Measurements from ENCODE around the gene MCAT. TPM values are rescaled to one million over a fixed set of nuclear protein-coding genes. Genes with fewer than 3 reads are reported as not detected.

Gene MCAT
- total and polyA plus RNA-seq, 2 donors (not counting 1 experiment from before 2014, with no cell fraction given), result 8.4 to 10.1 TPM

DNA sequence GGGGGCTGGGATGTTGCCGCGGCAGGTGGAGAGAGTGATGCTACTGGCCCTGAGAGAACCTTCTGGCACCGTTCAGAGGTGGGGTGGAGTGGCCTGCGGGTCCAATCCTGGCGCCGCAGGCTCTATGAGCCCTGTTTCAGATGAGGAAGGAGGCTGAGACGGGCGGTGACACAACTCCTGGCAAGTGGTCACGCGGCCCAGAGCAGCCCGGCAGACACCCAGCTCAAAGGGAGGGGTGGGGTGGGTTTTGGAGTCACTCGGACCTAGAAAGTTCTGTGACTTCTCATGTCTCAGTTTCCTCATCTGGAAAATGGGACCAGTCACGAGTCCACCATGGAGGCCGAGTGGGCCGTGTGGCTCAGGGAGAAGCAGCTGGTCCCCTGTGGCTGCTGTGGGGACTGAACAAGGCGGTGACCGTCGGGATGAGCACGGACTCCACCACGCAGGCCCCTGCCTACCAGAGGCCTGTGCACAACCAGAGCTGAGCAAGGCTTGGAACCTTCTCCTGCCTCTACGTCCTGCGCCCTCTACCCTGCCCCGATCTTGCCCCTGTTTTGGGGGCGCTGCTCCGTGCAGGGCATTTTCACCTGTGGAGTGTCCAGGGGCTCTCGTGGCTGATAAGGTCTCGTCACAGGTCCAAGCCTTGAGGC, 11.8 kb upstream of the MCAT start:
- intact Hi-C loops (cut with micrococcal nuclease), result no loop called here
- no peaks in the 10 kb centered on the region for H3K36me3 ChIP-seq (replicated peaks in 1 of 2; ENCODE audit: control extremely low read depth in 1 of 2, control insufficient read depth in 1 of 2, extremely low read depth in 1 of 2, insufficient read depth in 2 of 2, low read length in 1 of 2)
- no peak overlapping the region for H3K4me3 ChIP-seq (ENCODE audit: control extremely low read depth in 1 of 5, extremely low read depth in 1 of 5, insufficient read depth in 1 of 5, low read depth in 2 of 5, low read length in 4 of 5)
- H3K4me3 Mint-ChIP-seq, result no peak overlapping the region
- H3K9me3 ChIP-seq (ENCODE audit: control extremely low read depth in 1 of 3, control insufficient read depth in 2 of 3, insufficient read depth in 1 of 3, low read length in 2 of 3), result no peaks in the 10 kb centered on the region
- H3K27ac ChIP-seq (ENCODE audit: low read length in 2 of 2), result no peak overlapping the region
- H3K27me3 ChIP-seq (replicated peaks in 1 of 4; ENCODE audit: control extremely low read depth in 1 of 4, control insufficient read depth in 3 of 4, insufficient read depth in 4 of 4, low read length in 3 of 4), result no peaks in the 10 kb centered on the region
- ChIA-PET CTCF (no interaction called here), POLR2A (no interaction called here)
- TF ChIP-seq, protein P1, sequence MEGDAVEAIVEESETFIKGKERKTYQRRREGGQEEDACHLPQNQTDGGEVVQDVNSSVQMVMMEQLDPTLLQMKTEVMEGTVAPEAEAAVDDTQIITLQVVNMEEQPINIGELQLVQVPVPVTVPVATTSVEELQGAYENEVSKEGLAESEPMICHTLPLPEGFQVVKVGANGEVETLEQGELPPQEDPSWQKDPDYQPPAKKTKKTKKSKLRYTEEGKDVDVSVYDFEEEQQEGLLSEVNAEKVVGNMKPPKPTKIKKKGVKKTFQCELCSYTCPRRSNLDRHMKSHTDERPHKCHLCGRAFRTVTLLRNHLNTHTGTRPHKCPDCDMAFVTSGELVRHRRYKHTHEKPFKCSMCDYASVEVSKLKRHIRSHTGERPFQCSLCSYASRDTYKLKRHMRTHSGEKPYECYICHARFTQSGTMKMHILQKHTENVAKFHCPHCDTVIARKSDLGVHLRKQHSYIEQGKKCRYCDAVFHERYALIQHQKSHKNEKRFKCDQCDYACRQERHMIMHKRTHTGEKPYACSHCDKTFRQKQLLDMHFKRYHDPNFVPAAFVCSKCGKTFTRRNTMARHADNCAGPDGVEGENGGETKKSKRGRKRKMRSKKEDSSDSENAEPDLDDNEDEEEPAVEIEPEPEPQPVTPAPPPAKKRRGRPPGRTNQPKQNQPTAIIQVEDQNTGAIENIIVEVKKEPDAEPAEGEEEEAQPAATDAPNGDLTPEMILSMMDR (IDR thresholded peaks at IDR 0.05), result no peak
- no peak for TF ChIP-seq EZH2 (IDR thresholded peaks at IDR 0.05; ENCODE audit: borderline replicate concordance, insufficient read depth, low read depth, low read length, poor library complexity, severe bottlenecking)
- no peaks in the 10 kb centered on the region for H3K9me3 Mint-ChIP-seq (ENCODE audit: insufficient read depth)
- WGBS (ENCODE audit: insufficient coverage), result 95% methylated on average over 26 of the region's 27 CpGs
- H3K27me3 Mint-ChIP-seq, result no peaks in the 10 kb centered on the region
- no peak overlapping the region for H3K27ac Mint-ChIP-seq
- H2AFZ ChIP-seq (ENCODE audit: insufficient read depth, low read depth, low read length, poor library complexity, severe bottlenecking), result no peak overlapping the region
- no peak for ATAC-seq (ENCODE audit: low read depth)
- H4K20me1 ChIP-seq (ENCODE audit: control insufficient read depth, insufficient read depth, low read length, poor library complexity, severe bottlenecking), result peaks cover 23% of the 10 kb centered on the region
- peaks cover 25% of the 10 kb centered on the region for H3K79me2 ChIP-seq (ENCODE audit: control insufficient read depth, insufficient read depth, low read length)
- H3K9ac ChIP-seq (ENCODE audit: low read length), result no peak overlapping the region
- DNase-seq, result no peak
- H3K4me1 ChIP-seq (ENCODE audit: control insufficient read depth in 2 of 2, insufficient read depth in 2 of 2, low read length in 2 of 2), result peaks cover 12 to 30% of the 10 kb centered on the region in 2 donors
- peaks cover 26% of the 10 kb centered on the region for H3K4me1 Mint-ChIP-seq
- H3K4me2 ChIP-seq (replicated peaks; ENCODE audit: low read depth, low read length, poor library complexity, severe bottlenecking), result no peak overlapping the region

DNA sequence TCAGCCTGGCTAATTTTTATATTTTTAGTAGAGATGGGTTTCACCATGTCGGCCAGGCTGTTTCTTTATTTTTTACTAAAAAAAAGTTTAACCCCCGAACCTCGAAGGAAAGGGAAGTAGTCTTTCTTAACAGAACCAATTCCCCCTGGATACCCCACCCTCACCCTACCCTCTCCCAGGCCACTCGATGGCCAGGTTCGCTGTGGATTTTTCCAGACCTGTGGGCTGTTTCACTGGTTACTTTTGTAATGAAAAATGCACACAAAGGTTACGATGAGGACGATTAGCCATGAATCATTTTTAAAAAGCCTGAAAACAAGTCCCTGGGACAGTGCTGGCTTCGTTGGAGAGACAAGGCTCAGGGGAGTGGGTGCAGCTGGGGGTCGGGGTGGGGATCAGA, 10.7 kb upstream of the MCAT start:
- no peaks in the 10 kb centered on the region for H3K27me3 ChIP-seq (replicated peaks in 1 of 4; ENCODE audit: control extremely low read depth in 1 of 4, control insufficient read depth in 3 of 4, insufficient read depth in 4 of 4, low read length in 3 of 4)
- no peaks in the 10 kb centered on the region for H3K9me3 ChIP-seq (ENCODE audit: control extremely low read depth in 1 of 3, control insufficient read depth in 2 of 3, insufficient read depth in 1 of 3, low read length in 2 of 3)
- POLR2A ChIA-PET, result no interaction called here
- no peak overlapping the region for H3K27ac ChIP-seq (ENCODE audit: low read length in 2 of 2)
- Mint-ChIP-seq H3K27me3 (no peaks in the 10 kb centered on the region), H3K27ac (no peak overlapping the region), H3K4me3 (no peak overlapping the region), H3K9me3 (ENCODE audit: insufficient read depth) (no peaks in the 10 kb centered on the region), H3K4me1 (peaks cover 28% of the 10 kb centered on the region)
- H2AFZ ChIP-seq (ENCODE audit: insufficient read depth, low read depth, low read length, poor library complexity, severe bottlenecking), result no peak overlapping the region
- intact Hi-C loops (cut with micrococcal nuclease), result loop anchor here (2.0 kb wide), 1 partner anchor 33 kb away; the partner anchor contains the start of gene TTLL12
- no peak overlapping the region for H3K4me3 ChIP-seq (ENCODE audit: control extremely low read depth in 1 of 5, extremely low read depth in 1 of 5, insufficient read depth in 1 of 5, low read depth in 2 of 5, low read length in 4 of 5)
- peaks cover 14 to 35% of the 10 kb centered on the region in 2 donors for H3K4me1 ChIP-seq (ENCODE audit: control insufficient read depth in 2 of 2, insufficient read depth in 2 of 2, low read length in 2 of 2)
- TF ChIP-seq, protein P1 (IDR thresholded peaks at IDR 0.05), result no peak
- no peak for TF ChIP-seq EZH2 (IDR thresholded peaks at IDR 0.05; ENCODE audit: borderline replicate concordance, insufficient read depth, low read depth, low read length, poor library complexity, severe bottlenecking)
- H3K36me3 ChIP-seq (replicated peaks in 1 of 2; ENCODE audit: control extremely low read depth in 1 of 2, control insufficient read depth in 1 of 2, extremely low read depth in 1 of 2, insufficient read depth in 2 of 2, low read length in 1 of 2), result no peaks in the 10 kb centered on the region
- 62% methylated on average over 5 of the region's 9 CpGs for WGBS (ENCODE audit: insufficient coverage)
- H4K20me1 ChIP-seq (ENCODE audit: control insufficient read depth, insufficient read depth, low read length, poor library complexity, severe bottlenecking), result peaks cover 12% of the 10 kb centered on the region
- no peak overlapping the region for H3K4me2 ChIP-seq (replicated peaks; ENCODE audit: low read depth, low read length, poor library complexity, severe bottlenecking)
- ATAC-seq (ENCODE audit: low read depth) (no peak), DNase-seq (no peak)
- H3K9ac ChIP-seq (ENCODE audit: low read length), result no peak overlapping the region
- CTCF ChIA-PET, result no interaction called here
- peaks cover 25% of the 10 kb centered on the region for H3K79me2 ChIP-seq (ENCODE audit: control insufficient read depth, insufficient read depth, low read length)
